ENCODE results near the gene CARD9.

Gene CARD9

DNA sequence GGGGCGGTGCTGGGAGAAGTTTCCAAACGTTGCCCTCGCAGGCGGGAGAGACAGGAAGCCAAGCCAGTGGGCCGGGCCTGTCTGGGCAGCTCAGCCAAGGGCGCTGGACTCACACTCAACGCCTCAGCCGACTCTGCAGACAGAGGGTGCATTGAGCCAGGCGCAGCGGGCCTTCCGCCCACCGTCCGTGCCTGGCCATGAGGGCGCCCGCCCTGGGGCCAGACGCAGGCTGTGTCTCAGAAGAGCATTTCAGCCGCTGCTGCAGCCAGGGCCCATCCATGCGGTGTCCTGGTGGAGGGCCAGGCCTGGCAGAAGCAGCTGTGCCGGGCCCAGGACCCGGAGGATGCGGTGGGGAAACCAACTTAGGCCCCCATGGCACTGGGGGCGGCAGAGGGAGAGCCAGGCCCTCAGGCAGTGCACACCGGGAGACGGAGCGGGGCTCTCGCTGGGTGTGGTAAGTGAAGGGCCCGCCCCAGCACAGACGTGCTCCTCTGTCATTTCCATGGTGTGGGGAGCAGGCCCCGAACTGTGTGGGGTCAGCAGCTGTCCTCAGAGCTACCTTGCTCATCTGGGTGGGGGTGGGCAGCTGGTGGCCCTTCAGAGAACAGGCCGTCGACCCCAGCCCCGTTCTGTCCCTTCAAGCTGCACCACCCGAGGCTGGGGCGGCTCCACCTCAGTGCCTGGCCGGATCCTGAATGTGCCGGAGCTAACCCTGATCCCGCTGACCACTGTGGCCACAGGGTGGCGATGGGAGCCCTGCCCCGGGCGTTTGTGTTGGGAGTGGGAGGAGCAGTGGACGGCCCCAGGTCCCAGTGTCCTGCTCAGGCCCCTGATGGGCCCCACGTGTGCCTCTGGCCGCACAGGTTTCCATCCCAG lies 27.9 kb downstream of the CARD9 start:
- DNase-seq = no peak

DNA sequence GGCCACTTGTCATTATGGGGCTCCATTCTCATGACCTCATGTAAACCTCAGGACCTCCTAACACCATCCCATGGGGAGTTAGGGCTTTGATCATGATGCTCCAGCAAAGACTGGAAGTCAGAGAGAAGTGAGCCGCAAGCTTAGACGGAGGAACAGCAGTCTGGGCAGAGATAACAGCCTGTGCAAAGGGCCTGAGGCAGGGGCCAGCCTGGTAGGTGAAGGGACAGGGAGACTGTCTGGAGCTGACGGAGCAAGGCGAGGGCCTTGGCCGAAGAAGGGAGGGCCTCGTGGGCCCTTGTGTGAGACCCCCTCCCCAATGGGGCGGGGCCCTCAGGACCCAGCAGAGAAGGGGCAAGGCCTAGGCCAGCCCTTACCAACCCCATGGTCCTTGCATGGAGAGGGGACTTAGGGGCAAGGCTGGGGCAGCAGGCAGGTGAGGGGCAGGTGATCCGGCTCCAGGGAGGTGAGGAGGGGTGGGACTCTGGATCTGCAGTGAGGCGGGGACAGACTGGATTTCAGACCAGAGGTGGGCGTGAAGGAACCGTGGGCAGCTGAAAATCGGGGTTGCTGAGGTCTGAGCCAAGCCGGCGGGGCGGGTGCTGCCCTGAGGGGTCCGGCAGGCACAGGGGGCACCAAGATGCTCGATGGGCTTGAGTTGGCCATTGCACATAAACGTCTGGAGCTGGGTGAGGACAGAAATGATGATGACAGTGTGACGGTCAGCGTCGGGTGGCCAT lies 28.8 kb downstream of the CARD9 start:
- no peak for DNase-seq

DNA sequence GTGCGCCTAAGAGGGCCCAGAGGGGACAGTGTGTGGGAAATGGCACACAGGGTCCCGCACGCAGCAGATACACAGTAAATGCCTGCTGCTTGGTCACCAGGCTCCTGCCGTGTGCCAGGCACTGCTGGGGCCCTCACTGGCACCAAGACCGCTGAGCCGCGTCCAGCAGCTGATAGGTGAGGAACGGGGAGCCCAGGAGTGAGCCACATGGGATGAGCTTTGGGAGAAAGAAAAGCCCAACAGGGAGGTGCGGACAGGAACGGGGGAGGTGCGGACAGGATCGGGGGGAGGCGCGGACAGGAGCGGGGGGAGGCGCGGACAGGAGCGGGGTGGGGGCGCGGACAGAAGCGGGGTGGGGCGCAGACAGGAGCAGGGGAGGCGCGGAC lies 29.6 kb downstream of the CARD9 start:
- DNase-seq = no peak

DNA sequence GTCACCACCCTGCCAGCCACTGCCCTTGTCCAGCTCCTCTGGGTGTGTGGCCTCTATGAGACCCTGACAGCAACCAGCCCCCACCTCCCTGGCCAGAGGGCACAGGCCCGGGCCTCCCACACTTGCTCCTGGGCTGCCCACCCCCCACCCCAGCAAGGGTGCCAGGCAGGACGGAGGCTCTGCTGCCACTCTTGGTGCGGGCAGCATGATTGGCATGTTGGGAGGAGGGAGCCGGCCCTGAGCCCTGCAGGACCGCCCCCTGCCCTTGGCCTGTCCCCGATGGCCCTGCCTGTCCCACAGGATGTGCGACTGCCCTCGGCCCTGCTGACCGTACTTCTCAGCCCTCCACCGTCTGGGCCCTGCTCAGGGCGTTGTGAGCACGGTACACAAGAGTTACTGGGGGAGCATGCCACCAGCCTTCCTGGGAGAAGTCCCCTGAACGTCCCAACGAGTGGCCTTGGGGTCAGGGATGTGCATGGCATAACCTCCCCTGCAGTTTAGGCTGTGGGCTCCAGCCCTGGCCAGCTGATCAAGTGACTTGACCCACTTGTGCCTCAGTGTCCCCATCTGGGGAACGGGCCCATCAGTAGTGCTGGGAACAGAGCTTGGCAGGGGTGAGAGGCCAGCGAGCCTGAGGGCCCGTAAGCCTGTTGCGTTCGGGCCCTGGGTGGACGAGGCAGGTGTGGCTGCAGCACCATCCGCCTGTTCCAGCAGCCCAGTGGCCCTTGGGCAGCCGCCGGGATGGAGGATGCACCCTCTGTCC lies 30.2 kb downstream of the CARD9 start:
- DNase-seq = no peak

DNA sequence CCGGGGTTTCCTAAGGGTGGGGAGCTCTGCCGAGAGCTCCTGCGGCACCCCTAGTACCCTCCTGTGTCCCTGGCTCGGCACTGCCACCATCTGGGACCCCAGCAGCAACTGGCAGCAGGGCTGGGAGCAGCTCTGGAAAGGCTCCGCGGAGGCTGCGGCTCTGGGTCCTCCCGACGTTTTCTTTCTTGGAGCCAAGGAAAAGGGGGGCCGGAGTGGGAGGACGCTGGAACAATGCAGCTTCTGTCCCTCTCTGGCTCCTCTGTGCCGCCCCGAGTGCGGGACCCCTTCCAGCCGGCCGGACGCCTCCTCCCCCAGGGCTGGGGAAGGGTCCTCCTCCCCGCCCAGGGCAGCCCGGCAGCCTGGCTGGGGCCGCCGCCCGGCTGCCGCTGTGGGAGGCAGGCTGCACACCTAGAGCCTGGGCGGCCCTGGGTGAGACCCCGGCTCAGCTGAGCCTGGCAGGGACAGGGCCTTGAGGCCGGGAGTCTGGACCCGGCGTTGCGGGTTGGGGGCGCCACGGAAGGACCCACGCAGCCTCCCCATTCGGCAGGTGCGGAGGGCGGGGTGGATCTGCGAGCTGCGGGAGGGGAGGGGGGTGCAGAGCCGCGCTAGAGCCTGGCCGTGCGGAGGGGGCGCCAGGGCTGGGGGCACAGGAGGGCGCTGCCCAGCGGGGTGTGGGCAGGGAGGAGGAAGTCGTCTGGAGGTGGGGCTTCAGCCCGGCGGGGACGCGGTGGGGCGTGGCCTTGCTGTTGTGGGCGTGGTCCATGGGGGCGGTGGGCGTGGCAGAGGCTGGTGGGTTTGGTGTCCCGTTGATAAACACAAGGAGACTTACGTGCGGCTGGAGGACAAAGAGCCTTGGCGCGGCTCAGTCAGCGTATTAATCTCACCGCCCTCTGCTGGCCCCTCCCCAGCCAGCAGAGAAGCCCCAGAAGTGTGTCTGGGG lies 31.0 kb downstream of the CARD9 start:
- peak; percentile 47 to 59 for DNase-seq

DNA sequence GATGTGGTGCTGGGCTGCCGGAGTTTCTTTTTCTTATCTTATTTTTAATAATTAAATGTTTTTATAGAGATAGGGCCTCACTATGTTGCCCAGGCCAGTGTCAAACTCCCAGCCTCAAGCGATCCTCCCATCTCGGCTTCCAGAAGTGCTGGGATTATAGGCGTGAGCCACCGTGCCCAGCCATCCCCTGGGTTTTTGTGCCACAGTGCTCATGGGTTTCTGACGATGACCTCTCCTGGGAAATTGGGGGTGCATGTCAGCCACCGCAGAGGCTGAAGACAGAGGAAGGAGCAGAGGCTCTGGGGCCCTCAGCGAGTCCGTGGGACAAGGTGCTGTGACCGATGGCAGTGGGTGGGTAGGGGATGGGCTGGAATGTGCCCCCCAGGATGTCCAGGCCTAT lies 31.7 kb downstream of the CARD9 start:
- no peak for DNase-seq

DNA sequence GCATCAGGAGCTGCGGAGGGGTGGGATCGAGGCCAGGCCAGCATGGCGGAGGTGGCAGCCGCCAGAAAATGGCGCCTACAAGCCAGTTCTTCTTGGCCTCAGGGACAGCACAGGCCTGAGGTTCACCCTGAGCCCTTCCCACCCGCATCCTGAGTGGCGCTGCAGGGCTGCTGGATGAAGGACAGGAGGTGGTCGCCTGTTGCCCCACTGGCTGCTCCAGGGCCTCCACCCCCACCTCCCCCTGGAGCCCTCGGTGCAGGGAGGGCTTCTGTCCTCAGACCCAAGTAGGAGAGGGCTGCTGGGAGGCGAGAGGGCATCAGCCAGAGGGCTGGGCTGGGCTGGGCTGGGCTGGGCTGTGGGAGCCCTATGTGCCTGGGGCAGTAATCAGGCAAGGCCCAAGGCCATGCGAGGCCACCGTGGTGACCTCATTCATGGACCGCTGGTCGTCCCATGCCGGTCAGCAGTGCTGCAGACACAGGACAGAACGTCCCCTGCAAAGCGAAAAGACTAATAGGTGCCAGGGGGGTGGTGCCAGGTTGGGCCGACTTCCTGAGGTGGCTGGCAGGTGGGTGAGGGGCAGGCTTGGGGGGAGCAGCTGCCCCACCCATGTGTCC lies 32.3 kb downstream of the CARD9 start:
- DNase-seq = no peak

DNA sequence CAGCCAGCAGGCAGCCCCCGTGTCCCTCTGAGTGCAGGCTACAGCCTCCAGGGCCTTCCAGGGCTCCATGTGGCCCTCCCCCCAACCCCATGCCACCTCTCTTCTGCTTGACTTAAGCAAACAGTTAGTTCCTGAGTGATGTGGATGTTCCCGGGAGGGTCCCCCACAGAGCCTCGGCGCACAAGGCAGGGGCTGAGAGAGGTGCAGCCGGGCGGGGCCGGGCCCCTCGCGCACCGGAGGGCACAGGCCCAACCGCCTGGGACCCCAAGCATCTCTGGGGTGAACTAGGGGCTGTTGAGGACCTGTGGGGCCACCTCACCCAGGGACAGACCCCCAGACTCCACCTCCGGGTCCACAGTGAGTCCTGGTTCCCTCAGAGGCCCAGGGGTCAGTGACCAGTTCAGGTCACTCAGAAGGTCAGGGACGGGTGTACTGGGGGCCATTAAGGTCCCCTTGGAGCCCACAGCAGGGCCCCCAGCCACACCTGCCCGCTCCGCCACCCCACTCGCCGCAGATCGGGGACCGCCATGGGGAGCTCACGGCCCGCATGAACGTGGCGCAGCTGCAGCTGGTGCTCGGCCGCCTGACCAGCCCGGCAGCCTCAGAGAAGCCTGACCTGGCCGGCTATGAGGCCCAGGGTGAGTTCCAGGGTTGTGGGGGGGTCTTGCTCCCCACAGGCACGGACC lies 33.0 kb downstream of the CARD9 start:
- DNase-seq = no peak

DNA sequence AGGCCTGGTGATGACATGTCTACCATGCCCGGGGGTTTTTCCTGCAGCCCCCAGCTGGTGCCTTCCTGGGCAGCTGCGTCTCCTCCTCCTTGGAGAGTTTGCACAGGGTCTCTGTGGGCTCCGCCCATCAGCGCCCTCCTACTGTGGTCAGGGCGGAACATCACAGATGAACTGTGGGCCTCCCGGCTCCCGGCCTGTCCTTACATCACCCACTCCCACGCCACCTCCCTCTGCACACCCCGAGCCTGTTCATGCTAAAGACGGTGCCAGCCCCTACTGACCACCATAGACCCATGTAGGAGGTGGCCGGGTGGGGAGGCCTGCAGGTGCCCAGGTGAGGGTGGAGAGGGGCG lies 33.5 kb downstream of the CARD9 start:
- DNase-seq = no peak

DNA sequence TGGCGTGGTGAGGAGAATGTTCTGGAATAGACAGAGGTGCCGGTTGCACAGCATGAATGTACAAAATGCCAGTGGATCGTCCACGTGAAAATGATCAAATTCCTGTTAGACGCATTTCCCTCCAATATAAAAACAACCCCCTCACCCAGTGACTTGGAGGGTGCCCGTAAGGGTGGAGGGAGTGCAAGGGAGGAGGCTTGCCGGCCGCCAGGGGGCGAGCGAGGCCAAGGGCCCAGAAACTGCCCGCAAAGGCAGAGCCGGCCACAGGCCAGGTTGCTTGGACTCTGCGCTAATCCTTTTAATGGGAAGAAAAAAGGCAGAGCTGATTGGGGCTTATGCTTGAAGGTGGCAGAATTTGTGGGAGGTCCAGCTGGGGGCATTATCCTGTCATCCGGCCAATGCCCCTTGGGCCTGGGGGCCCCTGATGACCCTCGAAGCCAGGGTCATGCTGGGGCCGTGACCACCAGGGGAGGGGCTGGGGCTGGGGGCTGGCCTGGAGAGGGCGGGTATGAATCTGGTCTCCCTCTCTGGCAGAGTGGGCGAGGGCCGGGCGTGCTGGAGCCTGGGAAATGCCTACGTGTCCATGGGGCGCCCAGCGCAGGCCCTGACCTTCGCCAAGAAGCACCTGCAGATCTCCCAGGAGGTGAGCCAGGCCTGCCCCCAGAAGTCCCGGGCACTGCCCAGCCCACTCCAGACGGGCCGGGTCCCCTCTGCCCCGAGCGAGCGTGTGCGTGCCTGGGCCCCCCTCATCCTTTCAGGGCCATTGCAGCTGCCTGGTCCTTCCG lies 34.1 kb downstream of the CARD9 start:
- DNase-seq = peak; percentile 47 to 58

DNA sequence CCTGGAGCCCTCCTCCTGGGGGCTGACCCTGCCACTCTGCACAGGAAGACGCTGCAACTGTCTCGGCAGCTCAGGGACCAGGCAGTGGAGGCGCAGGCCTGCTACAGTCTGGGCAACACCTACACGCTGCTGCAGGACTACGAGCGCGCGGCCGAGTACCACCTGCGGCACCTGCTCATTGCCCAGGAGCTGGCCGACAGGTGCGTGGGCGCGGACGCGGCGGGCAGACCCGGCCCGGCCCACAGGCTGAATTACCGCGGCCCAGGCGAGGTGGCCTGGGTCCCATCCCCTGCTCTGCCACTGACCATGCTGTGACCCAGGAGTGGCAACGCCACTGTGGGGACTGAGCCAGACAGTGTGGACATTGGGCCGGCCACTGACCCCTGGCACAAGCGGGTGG lies 35.0 kb downstream of the CARD9 start:
- no peak for DNase-seq

DNA sequence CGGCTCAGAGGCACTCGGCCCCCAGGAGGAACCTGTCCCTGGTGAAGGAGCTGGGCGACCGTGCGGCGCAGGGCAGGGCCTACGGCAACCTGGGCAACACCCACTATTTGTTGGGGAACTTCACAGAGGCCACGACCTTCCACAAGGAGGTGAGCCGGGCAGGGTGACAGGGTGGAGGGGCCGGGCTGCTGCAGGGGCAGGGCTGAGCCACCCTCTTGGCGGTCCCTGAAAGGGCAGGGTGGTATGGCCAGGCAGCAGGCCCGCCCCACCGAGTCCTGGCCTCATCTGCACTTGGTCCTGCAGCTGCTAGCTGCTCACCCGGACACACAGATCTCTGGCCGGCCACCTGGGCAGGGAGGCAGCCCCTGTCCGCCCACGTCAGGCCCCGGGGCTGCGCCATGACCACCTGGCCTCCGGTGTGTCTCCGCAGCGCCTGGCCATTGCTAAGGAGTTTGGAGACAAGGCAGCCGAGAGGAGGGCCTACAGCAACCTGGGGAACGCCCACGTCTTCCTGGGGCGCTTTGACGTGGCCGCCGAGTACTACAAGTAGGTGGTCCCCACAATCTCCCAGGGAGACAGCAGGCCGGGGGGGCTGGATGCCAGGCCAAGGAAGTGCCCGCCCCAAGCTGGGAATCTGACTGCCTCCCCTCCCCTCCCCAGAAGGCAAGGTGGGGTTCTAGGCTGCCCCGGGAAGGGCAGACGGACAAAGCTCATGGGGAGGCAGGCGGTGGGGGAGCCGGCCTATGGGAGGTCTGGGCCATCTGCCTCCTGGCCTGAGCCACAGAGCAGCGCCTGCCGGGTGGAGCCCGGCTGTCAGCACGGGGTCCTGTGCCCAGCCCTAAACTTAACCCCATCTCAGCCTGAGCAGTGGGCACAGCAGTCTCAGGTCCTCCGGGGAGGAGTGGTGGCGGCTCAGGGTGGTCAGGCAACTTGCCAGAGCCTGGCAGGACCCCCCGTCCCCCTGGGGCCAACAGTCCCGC lies 35.8 kb downstream of the CARD9 start:
- no peak for DNase-seq

DNA sequence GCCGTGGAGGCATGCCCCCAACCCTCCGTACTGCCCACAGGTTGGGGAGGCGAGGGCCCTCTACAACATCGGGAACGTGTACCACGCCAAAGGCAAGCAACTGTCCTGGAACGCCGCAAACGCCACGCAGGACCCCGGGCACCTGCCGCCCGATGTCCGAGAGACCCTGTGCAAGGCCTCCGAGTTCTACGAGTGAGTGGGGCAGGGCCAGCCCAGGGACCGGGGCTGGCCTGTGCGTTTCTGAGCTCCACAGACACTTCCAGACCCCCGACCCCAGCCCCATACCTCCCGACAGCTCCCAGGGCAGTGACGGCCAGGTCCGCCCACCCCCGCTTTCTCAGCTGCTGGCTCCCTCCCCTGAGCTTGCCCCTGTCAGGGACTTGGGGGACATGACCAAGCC lies 36.6 kb downstream of the CARD9 start:
- DNase-seq = no peak

DNA sequence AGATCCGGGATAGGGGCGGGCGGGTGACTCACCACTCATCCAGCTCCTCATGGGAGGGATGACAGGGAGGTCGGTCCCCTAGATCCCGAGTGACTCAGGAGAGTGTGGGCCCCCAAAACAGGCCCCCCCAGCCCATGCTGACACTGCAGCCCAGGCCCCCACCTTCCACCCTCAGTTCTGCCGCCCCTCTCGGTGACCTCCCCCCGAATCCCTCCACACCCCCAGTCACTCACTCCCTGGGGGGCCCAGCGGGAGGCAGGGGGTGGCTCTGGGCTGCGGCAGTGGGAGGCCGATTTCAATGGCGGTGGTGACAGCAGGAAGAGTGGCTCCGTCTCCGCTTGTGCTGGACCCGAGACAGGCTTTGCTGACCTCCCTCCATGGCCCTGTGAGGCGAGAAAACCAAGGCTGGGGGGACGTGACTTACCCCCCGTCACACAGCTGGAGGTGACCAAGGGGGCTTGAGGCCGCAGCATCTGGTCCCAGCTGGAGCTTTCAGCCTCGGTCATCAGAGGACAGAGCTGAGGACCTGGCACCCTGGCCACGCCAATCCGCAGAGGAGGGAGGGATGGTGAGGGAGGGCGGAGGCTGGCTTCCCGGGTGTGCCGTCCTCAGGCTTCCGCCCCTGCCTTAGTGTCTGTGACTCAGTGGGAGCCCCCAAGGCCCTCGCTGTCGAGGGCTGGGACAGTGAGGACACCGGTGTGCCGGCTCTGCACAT lies 37.2 kb downstream of the CARD9 start:
- DNase-seq = no peak

DNA sequence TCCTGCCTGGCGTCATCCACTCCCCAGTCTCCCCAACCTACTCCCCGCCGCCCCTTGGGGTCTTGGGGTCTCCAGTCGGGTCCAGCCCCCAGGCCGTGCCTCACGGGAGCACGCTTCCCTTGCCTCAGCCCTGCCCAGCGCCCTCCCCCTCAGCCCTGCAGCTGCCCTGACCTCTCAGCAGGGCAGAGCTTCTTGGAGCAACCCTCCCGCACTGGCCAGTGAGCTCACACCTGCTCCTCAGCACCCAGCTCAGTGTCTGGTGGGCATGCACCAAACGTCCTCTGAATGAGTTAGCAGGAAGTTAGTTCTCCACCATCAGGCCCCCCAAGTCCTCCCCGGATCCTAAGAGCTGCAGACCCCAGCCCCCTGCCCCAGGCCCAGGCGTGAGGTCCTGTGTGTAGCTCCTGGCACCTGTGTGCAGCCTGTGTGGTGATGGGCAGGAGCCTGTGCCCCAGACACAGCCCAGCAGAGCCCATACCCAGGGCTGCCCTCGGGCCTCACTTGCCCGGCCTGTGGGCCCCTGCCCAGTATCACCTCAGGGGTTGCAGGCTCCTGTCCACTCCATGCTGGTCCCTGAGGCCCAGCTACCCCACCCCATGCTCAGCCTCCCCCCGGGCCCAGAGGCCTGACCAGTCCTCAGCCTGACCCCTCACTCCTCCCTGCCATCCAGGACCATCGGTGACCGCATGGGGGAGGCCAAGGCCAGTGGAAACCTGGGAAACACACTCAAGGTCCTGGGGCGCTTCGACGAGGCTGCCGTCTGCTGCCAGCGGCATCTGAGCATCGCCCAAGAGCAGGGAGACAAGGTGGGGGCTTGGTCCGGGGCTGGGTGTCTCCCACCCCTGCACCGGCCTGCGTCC lies 37.9 kb downstream of the CARD9 start:
- no peak for DNase-seq

DNA sequence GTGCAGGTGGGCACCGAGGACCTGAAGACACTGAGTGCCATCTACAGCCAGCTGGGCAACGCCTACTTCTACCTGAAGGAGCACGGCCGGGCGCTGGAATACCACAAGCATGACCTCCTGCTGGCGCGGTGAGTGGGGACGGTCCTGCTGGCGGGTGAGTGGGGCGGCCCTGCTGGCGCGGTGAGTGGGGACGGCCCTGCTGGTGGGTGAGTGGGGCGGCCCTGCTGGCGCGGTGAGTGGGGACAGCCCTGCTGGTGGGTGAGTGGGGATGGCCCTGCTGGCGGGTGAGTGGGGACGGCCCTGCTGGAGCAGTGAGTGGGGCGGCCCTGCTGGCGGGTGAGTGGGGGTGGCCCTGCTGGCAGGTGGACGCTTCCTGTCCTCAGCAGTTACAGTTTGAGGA lies 38.9 kb downstream of the CARD9 start:
- DNase-seq = no peak

DNA sequence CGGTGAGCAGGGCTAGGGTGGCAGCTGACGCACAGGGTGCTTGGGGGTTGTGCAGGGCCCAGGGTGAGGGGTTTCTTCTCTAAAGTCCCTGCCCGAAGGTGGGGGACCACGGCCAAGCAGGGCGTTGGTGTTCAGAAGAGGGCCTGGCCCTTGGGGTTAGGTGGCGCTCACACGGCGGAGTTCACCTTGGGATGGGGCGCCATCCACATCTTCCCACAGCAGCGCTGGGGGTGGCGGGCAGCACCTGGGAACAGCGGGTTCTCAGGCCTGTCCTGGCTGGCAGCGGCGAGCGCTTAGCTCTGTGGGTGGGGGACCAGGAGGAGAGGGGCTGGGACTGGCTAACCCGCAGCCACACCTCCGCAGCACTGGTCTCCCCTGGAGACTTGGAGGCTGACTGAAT lies 40.0 kb downstream of the CARD9 start:
- no peak for DNase-seq

DNA sequence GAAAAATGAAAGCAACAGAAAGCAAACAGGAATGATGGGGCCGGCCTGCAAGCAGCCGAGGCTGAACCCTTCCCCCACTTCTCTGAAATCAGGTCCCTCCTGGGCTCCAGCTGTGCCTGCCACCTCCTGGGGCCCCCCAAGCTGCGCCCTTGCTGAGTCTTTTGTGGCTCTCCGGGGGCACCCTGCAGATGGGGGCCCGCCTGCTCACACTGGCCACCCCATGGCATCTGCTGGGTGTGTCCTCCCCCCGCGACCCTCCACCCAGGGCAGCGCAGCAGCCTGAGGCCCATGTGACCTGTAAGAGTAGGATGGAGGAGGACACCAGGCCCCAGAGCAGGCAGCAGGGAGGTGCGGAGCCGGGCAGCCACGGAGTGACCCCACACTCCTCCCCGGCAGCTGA lies 40.4 kb downstream of the CARD9 start:
- no peak for DNase-seq
